GM12891 (cell line): ENCODE results near the gene ANKRD66.

Experiments used
- PAX5 ChIP-seq: IDR thresholded peaks from 2 replicates; pipeline ENCODE4 v1.6.1; 2011; ENCODE audit warnings: low read length, moderate library complexity, mild to moderate bottlenecking; ENCODE audit not compliant: insufficient read depth, severe bottlenecking
- POLR2A ChIP-seq: IDR thresholded peaks from 2 replicates; pipeline ENCODE4 v1.6.1; 2011; ENCODE audit warnings: low read depth, low read length, control low read depth
- POLR2AphosphoS5 ChIP-seq: IDR thresholded peaks from 2 replicates; pipeline ENCODE4 v1.6.1; 2011; ENCODE audit warnings: low read depth, low read length, control low read depth
- POU2F2 ChIP-seq: IDR thresholded peaks from 2 replicates; pipeline ENCODE4 v1.6.1; 2011; ENCODE audit warnings: low read depth, mild to moderate bottlenecking, control low read depth, low read length, moderate library complexity
- SPI1 ChIP-seq: IDR thresholded peaks from 2 replicates; pipeline ENCODE4 v1.6.1; 2011; ENCODE audit warnings: low read depth, low read length, control low read depth
- TAF1 ChIP-seq: IDR thresholded peaks from 2 replicates; pipeline ENCODE4 v1.6.1; 2011; ENCODE audit warnings: low read depth, low read length, control low read depth

DNA sequence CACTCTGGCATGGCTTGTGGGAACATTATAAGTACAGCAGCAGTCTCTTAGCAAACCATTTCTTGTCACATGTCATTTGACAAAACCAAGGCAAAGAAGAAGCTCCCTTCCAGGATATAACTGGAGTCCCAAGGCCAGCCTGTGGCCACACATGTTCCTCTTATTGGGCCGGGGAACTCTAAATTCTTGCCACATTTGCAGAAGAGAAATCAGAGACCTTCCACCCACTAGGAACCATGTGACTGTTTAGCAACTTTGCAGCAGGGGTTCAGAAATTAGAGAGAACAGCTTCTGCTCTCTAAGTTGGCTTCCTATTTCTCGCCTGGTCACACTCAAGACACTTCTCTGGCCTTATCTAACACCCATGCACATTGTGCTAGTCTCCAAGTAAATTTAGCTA is 26.0 kb downstream of the ANKRD66 start:
- no peak for TF ChIP-seq POLR2A
- no peak for TF ChIP-seq POLR2AphosphoS5
- no peak for TF ChIP-seq POU2F2
- no peak for TF ChIP-seq TAF1
- TF ChIP-seq SPI1, result peak; percentile 34; the same call in 1 of the 2 replicates
- TF ChIP-seq PAX5, result no peak
